RPMI7951 (cell line): Measurements from ENCODE around the gene NELL1. TPM values are rescaled to one million over a fixed set of nuclear protein-coding genes. Genes with fewer than 3 reads are reported as not detected.
"Not testable (repeated sequence)": the region's sequence is repeated elsewhere in the genome, so short reads cannot be mapped to it uniquely, and the experiment has no call there.

Source experiments
- DNase-seq: peaks from one replicate; pipeline ENCODE4 v3.0.0-alpha.2; 2012; ENCODE audit warnings: low read depth
- total RNA-seq: library from RNA; depleted of rRNA; stranded (reverse); fragments of >200 nt; shearing (Covaris generic); gene quantifications from 2 replicates; pipeline ENCODE4 v1.2.3, GENCODE V29; 2014

Gene NELL1
- total RNA-seq, 1 experiment from 2014 or later, result 0.12 TPM

DNA sequence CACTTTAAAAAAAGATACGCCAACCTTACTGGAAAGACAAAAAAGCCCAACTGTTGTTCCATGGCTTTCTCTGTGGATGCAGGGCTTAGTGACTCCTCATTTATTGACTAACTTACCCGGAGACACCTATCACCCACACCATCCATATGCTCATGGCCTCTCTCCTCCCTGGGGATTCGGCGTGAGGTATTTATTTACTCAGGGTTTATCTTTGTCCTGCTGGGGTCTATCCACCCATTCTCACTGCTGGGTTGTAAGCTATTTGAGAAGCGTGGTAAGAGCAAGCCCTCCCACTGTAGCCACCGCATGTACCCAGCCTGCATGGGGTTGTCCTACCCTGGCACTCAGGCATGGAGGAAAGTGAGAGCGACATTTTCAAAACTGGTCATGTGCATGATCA, 93.6 kb downstream of the NELL1 start:
- DNase-seq, result no peak

DNA sequence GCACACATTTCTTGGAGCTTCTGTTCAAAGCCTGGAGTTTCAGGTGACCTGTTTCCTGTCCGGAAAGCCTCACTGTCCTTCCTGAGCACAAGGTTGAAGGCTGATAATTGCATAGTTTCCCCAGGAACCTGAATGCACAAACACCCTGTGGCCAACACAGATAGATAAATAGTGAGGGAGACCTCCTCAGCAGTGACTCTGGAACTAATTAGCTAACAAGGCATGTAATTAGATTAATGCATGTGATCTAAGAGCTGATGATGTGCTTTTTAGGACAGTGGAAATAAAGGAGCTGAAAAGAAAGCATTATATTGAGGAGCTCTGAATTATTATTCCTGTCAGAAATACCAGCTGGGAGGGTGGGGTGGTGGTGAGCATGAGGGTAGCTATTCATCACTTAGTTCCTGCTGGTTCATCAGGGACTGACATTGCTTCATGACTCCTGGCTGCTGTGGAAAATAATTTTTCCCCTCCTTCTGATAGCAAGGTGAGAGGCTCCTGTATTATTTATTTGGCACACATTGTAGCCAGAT, 101.1 kb downstream of the NELL1 start:
- no peak for DNase-seq

DNA sequence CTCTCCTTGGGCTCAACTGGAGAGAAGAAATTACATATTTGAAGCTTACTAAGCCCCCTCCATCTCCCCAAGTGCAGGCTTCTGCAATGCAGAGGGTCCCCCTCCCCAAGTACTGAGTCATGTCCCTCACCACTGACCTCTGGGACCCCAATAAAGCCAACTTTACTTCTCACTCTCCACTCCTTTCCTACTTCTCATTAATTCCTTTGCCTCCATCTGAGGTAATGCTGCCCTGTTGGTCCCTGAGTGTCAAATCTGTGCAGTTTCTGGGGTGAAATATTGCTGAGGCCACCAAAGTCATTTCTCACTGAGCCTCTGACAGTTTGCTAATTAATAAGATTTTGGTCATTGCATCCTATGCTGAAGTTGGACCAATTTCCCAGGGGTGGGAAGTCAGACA, 101.6 kb downstream of the NELL1 start:
- no peak for DNase-seq

DNA sequence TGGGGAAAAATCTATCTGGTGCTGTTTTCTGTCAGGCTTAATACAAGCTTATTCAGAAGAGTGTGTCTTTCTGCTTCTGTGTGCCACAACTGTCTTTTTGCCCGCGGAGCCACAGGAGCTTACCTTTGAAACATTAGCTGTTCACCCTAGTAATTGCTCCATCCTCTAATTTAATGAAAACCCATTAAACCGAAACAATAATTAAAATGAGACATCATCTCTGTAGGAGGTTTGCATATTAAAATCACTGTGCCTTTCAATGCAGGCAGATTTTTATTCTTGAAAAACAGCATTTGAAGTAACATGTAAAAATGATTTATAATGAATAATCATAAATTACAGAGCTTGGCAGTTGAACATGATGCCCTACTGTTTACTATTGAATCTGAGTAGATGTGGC, 102.3 kb downstream of the NELL1 start:
- DNase-seq, result no peak

DNA sequence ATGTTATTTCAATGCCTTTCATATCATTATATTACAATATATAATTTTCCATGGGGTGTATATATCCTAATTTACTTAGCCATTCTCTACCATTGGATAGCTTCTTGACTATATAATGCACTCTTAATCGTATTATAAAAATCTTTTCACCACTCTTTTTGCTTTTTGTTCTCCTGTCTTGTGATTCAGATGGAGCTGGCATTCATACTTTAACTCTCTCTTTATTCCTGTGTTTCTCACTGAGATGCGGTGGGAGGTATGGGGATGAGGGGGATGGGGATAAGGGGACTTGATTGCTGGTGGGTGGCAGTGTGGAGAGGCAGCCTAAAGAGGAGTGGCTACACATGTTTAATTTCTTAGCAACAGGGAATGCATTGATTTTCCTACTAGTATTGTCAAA, 105.9 kb downstream of the NELL1 start:
- DNase-seq, result no peak

DNA sequence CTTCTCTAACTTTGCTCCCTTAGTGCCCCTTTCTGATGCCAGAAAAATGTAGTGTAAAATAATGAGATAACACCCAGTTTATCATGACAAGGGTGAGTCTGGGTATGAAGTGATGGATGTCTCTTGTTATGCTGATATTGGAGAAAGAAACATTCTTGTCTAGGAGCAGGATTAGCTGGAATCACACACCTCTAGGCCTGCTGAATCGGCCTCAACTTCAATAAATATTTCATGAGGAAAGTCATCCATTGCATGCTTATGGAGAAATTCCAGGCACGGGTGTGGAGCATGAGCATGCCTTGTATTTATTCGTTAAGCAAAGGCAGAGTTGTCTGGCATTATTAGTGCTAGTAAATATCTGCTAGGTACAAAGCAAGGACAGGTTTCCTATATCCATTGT, 113.4 kb downstream of the NELL1 start:
- DNase-seq, result no peak

DNA sequence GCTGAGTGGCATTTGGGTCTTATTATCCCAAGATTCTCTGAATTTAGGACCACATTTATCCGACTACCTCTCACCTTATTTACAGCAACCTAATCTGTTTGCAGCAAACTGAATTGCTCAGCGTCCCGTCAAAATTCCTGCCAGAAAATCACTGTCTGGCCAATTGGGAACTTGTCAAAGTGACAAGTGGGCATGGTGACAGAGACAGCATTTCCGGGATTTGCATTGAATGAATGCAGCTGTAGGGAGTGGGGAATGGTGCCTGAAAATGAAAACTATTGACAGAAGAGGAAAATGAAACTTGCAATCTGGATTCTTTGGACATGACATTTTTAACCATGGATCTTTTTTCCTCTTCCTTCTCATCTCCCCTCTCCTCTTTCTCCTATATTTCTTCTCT, 113.8 kb downstream of the NELL1 start:
- no peak for DNase-seq

DNA sequence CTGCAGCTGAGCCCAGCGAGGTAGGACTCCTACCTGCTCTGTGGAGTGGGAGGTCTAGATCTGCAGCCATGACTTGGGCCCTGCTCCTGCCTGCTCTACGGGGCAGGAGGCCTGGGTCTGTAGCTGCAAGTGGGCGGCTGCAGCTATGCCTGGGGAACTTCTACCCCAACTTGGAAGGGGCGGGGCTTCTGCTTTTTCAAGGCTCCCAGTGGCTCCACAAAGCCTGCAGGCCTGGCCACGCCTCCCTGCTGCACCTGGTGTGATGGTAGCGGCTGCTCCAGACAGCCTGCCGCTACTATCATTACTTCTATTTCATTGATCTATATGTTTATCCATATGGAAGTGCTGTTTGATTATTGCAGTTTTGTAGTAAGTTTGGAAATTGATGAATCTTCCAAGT, 121.2 kb downstream of the NELL1 start:
- no peak for DNase-seq

DNA sequence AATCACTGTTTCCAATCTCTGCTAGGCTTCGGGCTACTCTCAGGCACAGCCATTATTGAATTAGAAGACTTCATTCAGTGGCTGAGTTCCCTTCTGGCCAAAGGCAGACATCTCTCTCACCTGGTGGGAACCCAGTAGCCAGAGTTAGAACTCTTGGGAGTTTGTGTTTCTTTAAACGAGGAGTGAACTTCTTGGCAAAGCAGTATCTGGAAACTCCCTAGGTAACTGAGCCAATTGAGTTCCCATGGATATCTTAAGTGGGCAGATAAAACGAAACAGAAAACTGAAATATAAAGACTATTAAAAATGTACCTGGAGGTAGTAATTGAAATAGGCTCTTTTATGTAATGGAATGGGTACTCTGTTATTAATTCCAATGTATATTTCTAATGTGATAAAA, 125.6 kb downstream of the NELL1 start:
- DNase-seq, result no peak

DNA sequence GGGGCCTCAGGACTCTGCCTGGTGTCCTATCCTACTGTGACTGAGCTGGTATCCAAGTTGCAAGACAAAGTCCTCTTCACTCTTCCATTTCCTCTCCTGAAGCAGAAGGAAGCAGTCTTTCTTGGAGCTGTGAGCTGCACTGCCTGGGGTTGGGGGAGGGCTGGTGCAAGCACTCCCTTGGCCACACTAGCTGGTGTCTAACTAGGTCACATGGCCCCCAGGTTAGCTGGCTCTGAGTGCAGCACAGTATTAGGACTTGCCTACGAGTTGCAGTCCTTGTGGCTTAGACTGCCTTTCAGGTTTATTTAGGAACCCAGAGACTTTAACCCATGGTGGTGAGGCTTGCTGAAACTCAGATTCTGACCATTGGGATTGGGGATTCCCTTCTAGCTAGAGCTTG, 138.9 kb downstream of the NELL1 start:
- no peak for DNase-seq

DNA sequence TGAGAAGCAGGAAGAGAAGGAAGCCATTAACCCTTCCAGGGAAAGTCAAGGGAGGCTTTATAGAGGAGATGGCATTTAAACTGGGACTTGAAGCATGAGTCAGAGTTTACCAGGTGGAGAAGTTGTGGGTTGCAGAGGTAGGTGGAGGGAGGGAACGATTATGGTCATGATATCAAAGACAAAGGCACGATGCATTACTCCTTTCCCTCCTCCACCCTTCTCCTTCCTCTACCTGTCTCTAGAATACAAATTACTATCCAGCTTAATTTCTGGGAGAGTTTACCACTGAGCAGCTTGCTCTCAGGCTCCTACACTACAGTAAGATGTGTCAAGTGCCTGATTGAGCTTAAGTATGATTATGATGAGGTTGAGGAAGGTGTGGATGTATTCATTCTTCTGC, 151.7 kb downstream of the NELL1 start:
- no peak for DNase-seq

DNA sequence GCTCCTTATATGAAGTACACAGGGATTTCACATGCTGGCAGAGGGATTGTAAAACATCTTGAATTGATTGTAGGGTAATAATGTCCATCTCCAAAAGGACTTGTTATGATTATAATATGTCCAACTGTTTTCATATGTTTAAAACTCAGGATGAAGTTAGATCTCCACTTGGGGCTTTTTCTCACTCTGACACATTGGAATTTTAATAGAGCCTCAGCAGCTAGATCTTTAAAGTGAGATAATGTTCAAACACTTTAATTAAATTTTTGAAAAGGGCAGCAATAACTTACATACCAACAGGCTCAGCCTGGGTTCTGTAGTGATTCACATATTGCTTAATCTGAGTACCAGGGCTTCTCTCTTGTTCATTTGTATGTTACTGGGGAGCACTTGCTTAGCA, 152.1 kb downstream of the NELL1 start:
- DNase-seq, result no peak

DNA sequence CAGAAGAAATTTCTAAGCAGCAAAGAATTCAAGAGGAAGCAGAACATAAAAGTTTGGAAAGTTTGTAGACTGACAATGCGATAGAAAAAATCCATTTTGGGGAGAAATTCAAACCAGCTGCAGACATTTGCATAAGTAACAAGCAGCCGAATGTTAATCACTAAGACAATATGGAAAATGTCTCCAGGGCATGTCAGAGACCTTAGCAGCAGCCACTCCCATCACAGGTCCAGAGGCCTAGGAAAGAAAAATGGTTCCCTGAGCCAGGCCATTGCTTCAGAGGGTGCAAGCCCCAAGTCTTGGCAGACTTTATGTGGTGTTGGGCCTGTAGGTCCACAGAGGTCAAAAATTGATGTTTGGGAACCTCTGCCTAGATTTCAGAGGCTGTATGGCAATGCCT, 155.4 kb downstream of the NELL1 start:
- DNase-seq, result no peak

DNA sequence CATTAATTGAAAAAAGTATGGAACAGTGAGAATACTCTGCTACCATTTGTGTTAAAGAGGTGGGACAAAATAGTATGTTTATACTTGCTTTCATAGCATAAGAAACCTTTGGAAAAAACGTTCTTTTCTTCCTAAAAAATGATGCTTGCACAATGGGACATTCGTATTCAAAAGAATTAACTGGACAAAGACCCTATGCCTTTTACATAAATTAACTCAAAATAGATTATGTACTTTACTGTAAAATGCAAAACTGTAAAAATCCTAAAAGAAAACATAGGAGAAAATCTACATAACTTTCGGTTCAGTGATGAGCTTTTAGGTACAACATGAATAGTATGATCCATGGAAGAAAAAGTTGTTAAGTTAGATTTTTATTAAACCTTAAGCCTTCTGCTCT, 166.2 kb downstream of the NELL1 start:
- no peak for DNase-seq

DNA sequence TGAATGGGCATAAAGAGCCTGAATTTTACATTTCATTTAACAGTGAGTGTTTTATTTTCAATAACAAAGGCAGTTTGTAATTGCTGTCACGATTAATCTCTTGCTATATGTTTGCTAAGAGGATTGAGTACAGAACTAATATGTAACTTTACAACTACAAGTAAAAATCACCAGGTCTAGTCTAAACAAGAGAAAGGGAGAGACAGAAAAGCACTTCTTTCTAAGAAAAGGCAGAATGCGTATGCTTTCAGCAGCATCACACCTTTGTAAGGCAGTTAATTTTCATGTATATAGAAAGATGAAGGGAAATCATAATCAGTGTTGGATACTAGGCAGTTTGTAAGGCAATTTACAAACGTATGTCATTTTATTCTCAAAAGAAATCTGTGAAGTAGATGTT, 169.8 kb downstream of the NELL1 start:
- no peak for DNase-seq

DNA sequence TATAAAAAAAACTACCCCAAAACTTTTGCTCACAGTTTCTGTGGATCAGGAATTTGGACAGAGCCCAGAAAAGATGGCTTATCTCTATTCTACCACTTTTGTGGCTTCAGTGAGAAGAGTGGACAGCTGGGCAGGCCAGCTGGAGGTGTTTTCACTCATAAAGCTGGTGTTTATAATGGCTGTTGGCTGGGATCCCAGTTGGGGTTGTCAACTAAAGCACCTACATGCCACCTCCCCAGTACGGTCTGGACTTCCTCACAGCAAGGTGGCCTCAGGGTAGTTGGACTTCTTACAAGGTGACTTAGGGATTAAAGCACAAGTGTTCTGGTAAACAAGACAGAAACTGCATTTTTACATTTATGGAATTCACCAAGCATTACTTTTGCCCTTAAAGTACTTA, 171.0 kb downstream of the NELL1 start:
- DNase-seq, result no peak

DNA sequence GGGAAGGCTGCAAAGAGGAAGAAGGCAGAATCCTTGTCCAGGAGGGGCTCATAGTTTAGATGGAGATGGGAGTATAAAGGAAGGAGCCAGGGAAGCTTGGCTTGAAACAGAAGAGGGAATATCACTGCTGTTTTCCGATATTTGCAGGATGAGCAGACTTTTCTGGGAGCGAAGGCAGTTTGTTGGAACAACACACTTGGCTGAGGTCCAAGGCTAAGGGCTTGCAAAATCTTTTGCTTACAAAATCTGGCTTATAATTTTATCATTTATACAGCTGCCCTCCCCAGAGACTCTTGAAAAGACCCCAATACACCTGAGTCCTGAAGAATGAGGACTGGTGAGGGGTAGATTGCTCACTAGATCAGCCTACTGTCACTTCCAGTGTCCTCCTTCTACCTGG, 174.8 kb downstream of the NELL1 start:
- no peak for DNase-seq

DNA sequence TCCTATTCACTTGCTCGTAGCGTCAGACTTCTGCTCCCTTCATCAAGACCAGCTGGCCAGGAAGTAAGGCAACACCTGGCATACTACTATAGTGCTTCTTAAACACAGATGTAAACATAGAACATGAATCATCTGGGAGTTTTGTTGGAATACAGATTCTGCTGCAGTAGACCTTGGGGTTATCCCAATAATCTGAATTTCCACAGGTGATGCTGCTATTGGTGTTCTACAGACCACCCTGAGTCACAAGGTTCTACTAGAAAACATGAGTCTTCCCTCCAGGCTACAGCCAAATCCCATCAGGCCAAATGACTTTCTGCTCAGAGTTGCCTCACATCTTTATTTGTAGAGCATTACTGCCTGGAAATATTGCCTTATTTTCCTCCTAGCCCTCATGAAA, 175.2 kb downstream of the NELL1 start:
- DNase-seq, result no peak

DNA sequence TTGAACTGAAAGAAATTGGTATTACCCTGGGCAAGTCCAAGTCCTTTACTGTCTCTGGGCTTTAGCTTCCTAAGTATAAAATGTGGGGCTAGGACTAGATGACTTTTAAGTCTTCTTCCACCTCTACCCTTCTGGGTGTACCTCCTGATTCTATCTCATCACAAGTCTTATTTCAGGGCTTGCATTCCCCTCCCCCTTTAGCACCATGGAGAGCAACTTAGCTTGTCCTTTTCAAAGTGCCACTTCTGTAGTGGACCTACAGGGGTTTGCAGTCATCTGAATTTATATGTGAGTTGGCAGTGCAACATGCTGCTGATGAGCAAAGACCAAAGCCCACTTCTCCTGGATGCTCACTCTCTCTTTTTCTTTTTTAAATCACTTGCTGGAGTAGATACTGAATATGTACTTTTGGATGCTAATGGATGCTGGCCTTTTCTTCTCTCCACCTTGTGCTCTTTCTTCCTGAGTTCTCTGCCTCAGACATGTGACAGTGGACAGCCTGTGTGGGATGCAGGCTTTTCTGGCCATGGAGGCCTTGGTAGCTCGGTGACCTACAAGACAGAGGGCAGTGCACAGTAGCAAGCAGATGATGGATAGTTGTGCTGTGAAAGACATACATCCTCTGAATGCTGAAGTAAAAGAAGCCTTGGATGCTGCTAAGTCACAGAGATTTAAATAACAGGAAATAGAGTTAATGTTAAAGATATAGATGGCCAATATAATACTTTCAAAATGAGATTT, 185.0 kb downstream of the NELL1 start:
- DNase-seq, result no peak

DNA sequence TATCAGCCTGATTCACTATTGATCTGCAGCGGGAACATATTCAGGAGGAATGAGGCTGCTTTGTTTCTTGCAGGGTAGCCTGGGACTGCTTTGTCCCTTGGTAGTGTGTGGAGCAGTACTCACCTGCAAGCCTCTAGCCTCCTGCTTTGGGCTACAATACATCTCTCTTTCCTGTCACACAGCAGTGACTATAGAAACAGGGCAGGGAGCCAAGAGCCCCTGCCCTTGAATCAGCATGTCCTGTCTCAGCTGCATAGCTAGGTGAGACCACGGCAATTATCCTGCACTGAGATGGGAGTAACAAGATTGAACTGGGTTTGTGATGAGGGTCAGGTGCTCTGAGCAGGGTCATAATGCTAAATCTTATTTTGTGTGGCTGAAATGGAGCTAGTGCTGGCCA, 191.9 kb downstream of the NELL1 start:
- DNase-seq, result no peak

DNA sequence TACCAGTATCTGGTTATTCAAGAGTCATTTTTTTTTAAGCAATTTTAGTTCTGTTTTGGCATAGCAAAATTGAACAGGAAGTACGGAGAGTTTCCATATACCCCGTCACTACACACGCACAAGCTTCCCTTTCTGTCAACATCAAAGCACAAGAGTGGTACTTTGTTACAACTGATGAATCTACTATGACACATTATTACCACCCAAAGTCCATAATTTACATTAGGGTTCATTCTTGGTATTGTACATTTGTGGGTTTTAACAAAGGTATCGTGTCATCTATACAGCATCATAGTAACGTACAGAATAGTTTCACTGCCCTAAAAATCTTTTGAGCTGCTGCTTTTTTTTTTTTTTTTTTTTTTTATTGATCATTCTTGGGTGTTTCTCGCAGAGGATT, 192.9 kb downstream of the NELL1 start:
- not testable (repeated sequence) for DNase-seq

DNA sequence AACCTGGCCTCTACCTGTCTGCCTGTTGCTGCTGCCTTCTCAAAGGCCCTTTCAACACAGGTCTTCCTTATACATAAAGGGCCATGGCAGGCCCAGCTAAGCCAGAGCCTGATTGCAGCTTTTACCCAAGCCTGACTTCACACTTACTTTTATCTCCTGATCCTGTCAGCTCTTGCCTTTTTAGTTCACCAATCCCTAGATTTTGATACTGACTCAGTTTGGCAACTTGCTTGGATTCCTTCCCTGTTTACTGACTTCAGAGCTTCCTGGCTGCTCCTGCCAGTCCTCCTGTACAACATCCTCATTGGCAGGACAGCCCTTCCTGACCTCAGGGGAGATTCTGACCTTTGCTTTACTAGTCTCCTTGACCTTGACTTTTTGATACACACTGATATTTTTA, 195.2 kb downstream of the NELL1 start:
- DNase-seq, result no peak

DNA sequence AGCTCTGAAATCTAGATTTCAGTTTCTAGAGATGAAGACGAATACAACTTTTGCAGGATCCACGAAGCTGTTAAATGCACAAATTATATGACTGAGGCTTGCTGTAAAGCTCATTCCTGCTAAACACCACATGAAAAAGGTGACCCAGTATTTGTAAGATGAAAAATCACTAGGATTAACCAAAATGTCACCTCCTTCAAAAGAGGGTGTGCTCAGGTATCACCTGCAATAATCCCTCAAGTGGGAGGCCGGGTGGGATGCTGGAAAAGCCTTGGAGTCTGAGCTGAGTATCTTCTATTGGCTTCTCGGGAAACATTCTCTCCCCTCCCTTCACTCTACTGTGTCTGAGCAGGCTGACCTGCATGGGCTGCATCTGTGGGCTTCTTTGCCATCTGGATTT, 195.8 kb downstream of the NELL1 start:
- DNase-seq, result no peak

DNA sequence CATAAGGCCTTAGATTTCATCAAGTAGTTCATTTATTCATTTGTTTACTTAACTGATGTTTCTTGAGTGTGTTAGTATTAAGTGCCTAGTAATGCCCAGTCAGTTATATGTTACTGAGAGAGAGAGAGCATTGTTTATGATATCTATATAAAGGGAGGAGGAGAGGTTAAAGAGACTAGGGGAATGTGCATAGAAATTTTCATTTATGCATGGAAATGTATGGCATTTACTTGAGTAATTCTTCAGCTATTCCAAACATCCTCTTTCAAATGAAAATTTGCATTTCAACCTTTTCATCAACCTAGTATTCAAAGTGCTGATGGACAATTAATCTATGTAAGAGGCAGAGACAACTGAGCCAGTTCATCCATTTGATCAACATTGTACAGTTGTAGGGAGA, 199.7 kb downstream of the NELL1 start:
- DNase-seq, result no peak
